Nephron (organoid): ENCODE results near the gene TRIM44.
A peak's percentile ranks its signal among the peaks of the same experiment; 100 is the strongest.

Experiments
- H3K27ac Mint-ChIP-seq, 3 experiments: 2 replicates each; pipeline ENCODE4 v1.8.0; 2020; ENCODE audit warnings: mixed read lengths in 3 of 3, mild to moderate bottlenecking in 2 of 3, moderate library complexity in 1 of 3
- H3K27me3 Mint-ChIP-seq: 2 replicates; pipeline ENCODE4 v1.8.0; 2021; ENCODE audit warnings: low read depth, mild to moderate bottlenecking, moderate library complexity, mixed read lengths
- H3K36me3 Mint-ChIP-seq: 2 replicates; pipeline ENCODE4 v1.8.0; 2020; ENCODE audit warnings: low read depth, mixed read lengths
- H3K4me1 Mint-ChIP-seq: 2 replicates; pipeline ENCODE4 v1.8.0; 2020; ENCODE audit warnings: mixed read lengths
- H3K4me3 Mint-ChIP-seq, 3 experiments: 2 replicates each; pipeline ENCODE4 v1.8.0; 2020; ENCODE audit warnings: mild to moderate bottlenecking in 3 of 3, mixed read lengths in 3 of 3, moderate library complexity in 2 of 3
- H3K9me3 Mint-ChIP-seq: 2 replicates; pipeline ENCODE4 v1.8.0; 2020; ENCODE audit warnings: mixed read lengths
- TF ChIP-seq, protein P1 (sequence below), 3 experiments: fragments of 200-600 bp; sonication (generic); IDR thresholded peaks; one replicate each; pipeline ENCODE4 v1.5.0; 2021; ENCODE audit warnings: antibody characterized with exemption in 3 of 3; ENCODE audit not compliant: unreplicated experiment in 3 of 3

TRIM44 gene

DNA sequence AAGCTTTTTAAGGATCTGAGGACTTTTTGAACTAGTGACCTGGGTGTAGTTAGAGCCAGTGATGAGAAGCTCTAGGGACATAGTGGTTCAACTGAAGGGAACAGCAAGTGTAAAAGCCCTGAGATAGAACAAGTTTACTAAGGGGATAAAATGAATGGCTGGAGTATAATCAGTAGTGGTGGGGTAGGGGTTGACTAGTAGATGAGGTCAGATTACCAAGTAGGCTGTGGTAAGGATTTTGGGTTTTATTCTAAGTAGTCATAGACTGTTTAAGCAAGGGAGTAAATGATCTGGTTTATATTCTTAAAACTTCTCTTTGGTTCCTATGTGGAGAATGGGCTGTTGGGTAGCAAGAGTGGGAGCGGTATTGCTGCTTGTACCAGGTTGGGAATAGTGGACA, 15.3 kb downstream of the TRIM44 start:
- Mint-ChIP-seq H3K4me1 (peaks cover 71% of the 10 kb centered on the region), H3K27me3 (no peaks in the 10 kb centered on the region), H3K36me3 (no peaks in the 10 kb centered on the region), H3K9me3 (no peaks in the 10 kb centered on the region), H3K4me3 (no peak overlapping the region), H3K27ac (peak overlapping the region in 1 of 3 experiments; percentile 6)
- TF ChIP-seq, protein P1, sequence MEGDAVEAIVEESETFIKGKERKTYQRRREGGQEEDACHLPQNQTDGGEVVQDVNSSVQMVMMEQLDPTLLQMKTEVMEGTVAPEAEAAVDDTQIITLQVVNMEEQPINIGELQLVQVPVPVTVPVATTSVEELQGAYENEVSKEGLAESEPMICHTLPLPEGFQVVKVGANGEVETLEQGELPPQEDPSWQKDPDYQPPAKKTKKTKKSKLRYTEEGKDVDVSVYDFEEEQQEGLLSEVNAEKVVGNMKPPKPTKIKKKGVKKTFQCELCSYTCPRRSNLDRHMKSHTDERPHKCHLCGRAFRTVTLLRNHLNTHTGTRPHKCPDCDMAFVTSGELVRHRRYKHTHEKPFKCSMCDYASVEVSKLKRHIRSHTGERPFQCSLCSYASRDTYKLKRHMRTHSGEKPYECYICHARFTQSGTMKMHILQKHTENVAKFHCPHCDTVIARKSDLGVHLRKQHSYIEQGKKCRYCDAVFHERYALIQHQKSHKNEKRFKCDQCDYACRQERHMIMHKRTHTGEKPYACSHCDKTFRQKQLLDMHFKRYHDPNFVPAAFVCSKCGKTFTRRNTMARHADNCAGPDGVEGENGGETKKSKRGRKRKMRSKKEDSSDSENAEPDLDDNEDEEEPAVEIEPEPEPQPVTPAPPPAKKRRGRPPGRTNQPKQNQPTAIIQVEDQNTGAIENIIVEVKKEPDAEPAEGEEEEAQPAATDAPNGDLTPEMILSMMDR (IDR thresholded peaks at IDR 0.05; ENCODE audit: unreplicated experiment in 3 of 3), result no peak

DNA sequence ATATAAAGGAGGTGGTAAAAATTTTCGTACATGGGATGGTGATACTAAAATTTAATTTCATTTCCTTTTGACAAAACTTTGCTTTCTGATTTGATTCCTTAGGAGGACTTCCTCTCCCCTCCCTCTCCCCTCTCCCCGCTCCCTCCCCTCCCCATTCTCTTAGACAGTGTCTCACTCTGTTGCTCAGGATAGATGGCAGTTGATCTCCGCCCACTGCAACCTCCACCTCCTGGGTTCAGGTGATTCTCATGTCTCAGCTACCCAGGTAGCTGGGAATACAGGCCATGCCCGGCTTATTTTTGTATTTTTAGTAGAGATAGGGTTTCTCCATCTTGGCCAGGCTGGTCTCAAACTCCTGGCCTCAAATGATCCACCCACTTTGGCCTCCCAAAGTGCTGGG, 15.9 kb downstream of the TRIM44 start:
- H3K9me3 Mint-ChIP-seq, result no peaks in the 10 kb centered on the region
- H3K4me1 Mint-ChIP-seq, result peaks cover 72% of the 10 kb centered on the region
- H3K36me3 Mint-ChIP-seq, result no peaks in the 10 kb centered on the region
- no peak overlapping the region for H3K27ac Mint-ChIP-seq
- no peaks in the 10 kb centered on the region for H3K27me3 Mint-ChIP-seq
- TF ChIP-seq, protein P1 (IDR thresholded peaks at IDR 0.05; ENCODE audit: unreplicated experiment in 3 of 3), result no peak
- no peak overlapping the region for H3K4me3 Mint-ChIP-seq

DNA sequence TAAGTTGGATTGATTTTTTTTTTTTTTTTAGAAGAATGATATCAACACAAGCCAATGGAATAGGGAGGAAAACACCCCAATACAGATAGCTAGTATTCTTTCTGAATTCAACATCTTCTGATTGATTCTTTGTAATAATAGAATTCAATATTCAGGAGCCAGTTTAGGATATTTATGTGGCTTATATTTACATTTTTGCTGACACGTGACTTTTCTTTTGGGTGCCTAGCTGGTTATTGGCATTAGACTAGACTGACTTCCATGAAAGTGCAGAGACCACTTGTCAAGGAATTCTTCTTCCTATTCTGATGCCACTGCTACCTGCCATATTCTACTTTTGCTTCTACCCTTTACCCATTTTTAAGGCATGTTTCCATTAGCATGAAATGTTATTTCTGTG, 16.4 kb downstream of the TRIM44 start:
- Mint-ChIP-seq H3K4me3 (no peak overlapping the region), H3K27me3 (no peaks in the 10 kb centered on the region), H3K9me3 (no peaks in the 10 kb centered on the region), H3K4me1 (peaks cover 72% of the 10 kb centered on the region), H3K27ac (no peak overlapping the region), H3K36me3 (no peaks in the 10 kb centered on the region)
- TF ChIP-seq, protein P1 (IDR thresholded peaks at IDR 0.05; ENCODE audit: unreplicated experiment in 3 of 3), result no peak

DNA sequence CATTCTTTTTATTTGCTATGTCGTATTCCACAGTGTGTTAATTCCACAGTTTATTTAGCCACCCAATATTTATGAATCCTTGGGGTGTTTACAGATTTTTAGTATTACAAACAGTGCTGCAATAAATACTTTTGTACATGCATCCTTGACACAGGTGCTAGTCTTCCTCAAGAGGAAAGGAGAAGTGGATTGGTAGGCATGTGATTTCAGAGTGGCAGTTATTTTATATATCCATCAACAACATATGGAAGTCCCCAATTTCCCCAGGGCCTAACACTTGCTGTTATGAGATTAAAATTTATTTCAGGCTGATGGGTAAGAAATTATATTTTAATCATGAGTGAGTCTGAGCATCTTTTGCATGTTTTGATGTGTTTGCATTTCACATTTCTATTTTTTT, 17.9 kb downstream of the TRIM44 start:
- H3K27me3 Mint-ChIP-seq, result no peaks in the 10 kb centered on the region

DNA sequence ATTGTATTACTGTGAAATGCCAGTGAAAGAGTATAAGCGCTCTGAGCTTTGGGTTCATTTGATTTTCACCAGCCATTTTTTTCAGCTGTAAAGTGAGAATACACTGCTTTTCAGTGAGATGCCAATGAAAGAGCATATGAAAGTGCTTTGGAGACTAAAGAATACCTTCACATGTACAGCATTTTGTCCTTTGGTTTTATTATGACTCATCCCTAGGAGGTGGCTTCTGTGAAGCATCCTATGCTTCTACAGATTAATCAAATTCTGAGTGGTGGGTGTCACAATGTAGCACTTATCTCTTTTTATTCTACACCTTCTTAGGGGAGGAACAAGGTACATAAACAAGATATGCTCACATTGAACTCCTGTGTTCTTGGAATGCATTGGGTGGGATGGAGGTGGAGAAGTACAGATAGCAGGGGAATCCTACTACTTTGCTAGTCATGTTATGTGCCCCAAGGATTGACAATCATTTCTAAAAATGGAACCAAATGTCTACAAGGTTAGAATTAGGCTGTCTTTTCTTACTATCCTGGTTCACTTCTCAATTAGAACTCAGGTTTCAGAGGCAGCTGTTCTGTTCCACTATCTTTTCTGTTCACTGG, 18.7 kb downstream of the TRIM44 start:
- peaks cover 14% of the 10 kb centered on the region for H3K36me3 Mint-ChIP-seq
- no peaks in the 10 kb centered on the region for H3K27me3 Mint-ChIP-seq
- no peaks in the 10 kb centered on the region for H3K9me3 Mint-ChIP-seq
- H3K4me3 Mint-ChIP-seq, result no peak overlapping the region
- TF ChIP-seq, protein P1 (IDR thresholded peaks at IDR 0.05; ENCODE audit: unreplicated experiment in 3 of 3), result no peak
- H3K4me1 Mint-ChIP-seq, result peaks cover 56% of the 10 kb centered on the region
- peak overlapping the region; percentile 95 to 98 (median 97) for H3K27ac Mint-ChIP-seq

More for the DNA sequence above, 17.9 kb downstream of the TRIM44 start:
- Mint-ChIP-seq H3K4me3 (no peak overlapping the region), H3K36me3 (peaks cover 7% of the 10 kb centered on the region), H3K4me1 (peaks cover 63% of the 10 kb centered on the region), H3K27ac (no peak overlapping the region), H3K9me3 (no peaks in the 10 kb centered on the region)
- TF ChIP-seq, protein P1 (IDR thresholded peaks at IDR 0.05; ENCODE audit: unreplicated experiment in 3 of 3), result no peak
